WERI-Rb-1 (cell line): ENCODE data around the gene ABCD2.
A peak's percentile ranks its signal among the peaks of the same experiment; 100 is the strongest.

Experiments
- DNase-seq: peaks from one replicate; pipeline ENCODE4 v3.0.0-alpha.2; 2020
- H3K27ac ChIP-seq: fragments of 250-450 bp; sonication (Bioruptor Pico); 2 replicates; pipeline ENCODE4 v1.5.1; 2020; ENCODE audit warnings: mild to moderate bottlenecking, moderate library complexity
- H3K27me3 ChIP-seq: fragments of 250-450 bp; sonication (Bioruptor Pico); 2 replicates; pipeline ENCODE4 v1.5.1; 2021; ENCODE audit warnings: mild to moderate bottlenecking, low read depth, moderate library complexity; ENCODE audit not compliant: insufficient read depth, severe bottlenecking
- H3K36me3 ChIP-seq: fragments of 250-450 bp; sonication (Bioruptor Pico); 2 replicates; pipeline ENCODE4 v1.5.1; 2020; ENCODE audit warnings: mild to moderate bottlenecking, moderate library complexity
- H3K4me3 ChIP-seq: 2 replicates; pipeline ENCODE4 v1.5.1; 2011; ENCODE audit warnings: low read depth, mild to moderate bottlenecking, control low read depth, low read length
- H3K9me3 ChIP-seq: fragments of 250-450 bp; sonication (Bioruptor Pico); 2 replicates; pipeline ENCODE4 v1.5.1; 2021; ENCODE audit warnings: mild to moderate bottlenecking, moderate library complexity; ENCODE audit not compliant: severe bottlenecking
- CTCF ChIP-seq: IDR thresholded peaks from 2 replicates; pipeline ENCODE4 v1.5.1; 2011; ENCODE audit warnings: low read depth, mild to moderate bottlenecking, control low read depth, inconsistent platforms, low read length

Gene ABCD2

GRCh38 chr12:39622306-39622705 is 2.7 kb upstream of the ABCD2 start:
- no peak for TF ChIP-seq CTCF
- no peak overlapping the region for H3K4me3 ChIP-seq
- no peaks in the 10 kb centered on the region for H3K9me3 ChIP-seq
- no peak for DNase-seq
- H3K27ac ChIP-seq = no peak overlapping the region
- H3K27me3 ChIP-seq = no peaks in the 10 kb centered on the region
- no peaks in the 10 kb centered on the region for H3K36me3 ChIP-seq

- Histone ChIP-seq H3K27ac (no peak overlapping the region), H3K9me3 (no peaks in the 10 kb centered on the region), H3K4me3 (no peak overlapping the region), H3K27me3 (no peaks in the 10 kb centered on the region), H3K36me3 (no peaks in the 10 kb centered on the region)
- DNase-seq = no peak
- no peak for TF ChIP-seq CTCF
These were observed 2.1 kb upstream of the ABCD2 start for GRCh38 chr12:39621670-39622069.

- Histone ChIP-seq H3K27me3 (no peaks in the 10 kb centered on the region), H3K4me3 (peak overlapping the region; percentile 50), H3K9me3 (no peaks in the 10 kb centered on the region), H3K27ac (no peak overlapping the region), H3K36me3 (no peaks in the 10 kb centered on the region)
- no peak for DNase-seq
- no peak for TF ChIP-seq CTCF
These were observed 1.4 kb upstream of the ABCD2 start for GRCh38 chr12:39620659-39621658.

GRCh38 chr12:39619316-39619659 is 315 bp downstream of the ABCD2 start:
- no peaks in the 10 kb centered on the region for H3K9me3 ChIP-seq
- H3K27me3 ChIP-seq = no peaks in the 10 kb centered on the region
- peak overlapping the region; percentile 50 for H3K4me3 ChIP-seq
- no peak overlapping the region for H3K27ac ChIP-seq
- H3K36me3 ChIP-seq = no peaks in the 10 kb centered on the region
- no peak for TF ChIP-seq CTCF
- peak; percentile 33 for DNase-seq

GRCh38 chr12:39618701-39619100 is 902 bp downstream of the ABCD2 start:
- TF ChIP-seq CTCF = no peak
- Histone ChIP-seq H3K36me3 (no peaks in the 10 kb centered on the region), H3K4me3 (no peak overlapping the region), H3K9me3 (no peaks in the 10 kb centered on the region), H3K27me3 (no peaks in the 10 kb centered on the region), H3K27ac (no peak overlapping the region)
- DNase-seq = no peak

GRCh38 chr12:39617887-39618286 is 1.7 kb downstream of the ABCD2 start:
- Histone ChIP-seq H3K36me3 (no peaks in the 10 kb centered on the region), H3K9me3 (no peaks in the 10 kb centered on the region), H3K27me3 (no peaks in the 10 kb centered on the region), H3K4me3 (no peak overlapping the region), H3K27ac (no peak overlapping the region)
- no peak for DNase-seq
- TF ChIP-seq CTCF = no peak
